ENCODE measurements around the gene POLR2F. TPM values are rescaled to one million over a fixed set of nuclear protein-coding genes. Genes with fewer than 3 reads are reported as not detected.

POLR2F gene
- total RNA-seq, 1 donor from 2014 or later: 68.3 TPM

- Mint-ChIP-seq H3K4me3 (ENCODE audit: unreplicated experiment) (no peak overlapping the region), H3K27ac (ENCODE audit: unreplicated experiment) (no peak overlapping the region), H3K4me1 (ENCODE audit: low read depth, unreplicated experiment) (peaks cover 1% of the 10 kb centered on the region), H3K36me3 (ENCODE audit: unreplicated experiment) (no peaks in the 10 kb centered on the region), H3K9me3 (ENCODE audit: unreplicated experiment) (no peaks in the 10 kb centered on the region), H3K27me3 (ENCODE audit: unreplicated experiment) (no peaks in the 10 kb centered on the region)
- DNase-seq: no peak
- TF ChIP-seq CTCF (IDR thresholded peaks at IDR 0.05; ENCODE audit: partially characterized antibody, unreplicated experiment): no peak
These were observed 33.4 kb upstream of the POLR2F start for GRCh38 chr22:37920126-37920525.

GRCh38 chr22:37922191-37922590 lies 31.3 kb upstream of the POLR2F start:
- peaks cover 1% of the 10 kb centered on the region for H3K4me1 Mint-ChIP-seq (ENCODE audit: low read depth, unreplicated experiment)
- no peaks in the 10 kb centered on the region for H3K27me3 Mint-ChIP-seq (ENCODE audit: unreplicated experiment)
- no peak overlapping the region for H3K27ac Mint-ChIP-seq (ENCODE audit: unreplicated experiment)
- TF ChIP-seq CTCF (IDR thresholded peaks at IDR 0.05; ENCODE audit: partially characterized antibody, unreplicated experiment): no peak
- DNase-seq: no peak
- no peak overlapping the region for H3K4me3 Mint-ChIP-seq (ENCODE audit: unreplicated experiment)
- no peaks in the 10 kb centered on the region for H3K36me3 Mint-ChIP-seq (ENCODE audit: unreplicated experiment)
- no peaks in the 10 kb centered on the region for H3K9me3 Mint-ChIP-seq (ENCODE audit: unreplicated experiment)

GRCh38 chr22:37923927-37924326 lies 29.6 kb upstream of the POLR2F start:
- Mint-ChIP-seq H3K9me3 (ENCODE audit: unreplicated experiment) (peaks cover 4% of the 10 kb centered on the region), H3K4me1 (ENCODE audit: low read depth, unreplicated experiment) (peaks cover 2% of the 10 kb centered on the region), H3K4me3 (ENCODE audit: unreplicated experiment) (no peak overlapping the region), H3K36me3 (ENCODE audit: unreplicated experiment) (no peaks in the 10 kb centered on the region), H3K27me3 (ENCODE audit: unreplicated experiment) (peaks cover 4% of the 10 kb centered on the region), H3K27ac (ENCODE audit: unreplicated experiment) (no peak overlapping the region)
- no peak for TF ChIP-seq CTCF (IDR thresholded peaks at IDR 0.05; ENCODE audit: partially characterized antibody, unreplicated experiment)
- DNase-seq: no peak

- H3K27ac Mint-ChIP-seq (ENCODE audit: unreplicated experiment): no peak overlapping the region
- DNase-seq: no peak
- H3K27me3 Mint-ChIP-seq (ENCODE audit: unreplicated experiment): peaks cover 4% of the 10 kb centered on the region
These were observed 29.0 kb upstream of the POLR2F start for GRCh38 chr22:37924386-37925065.

More at GRCh38 chr22:37924386-37925065, 29.0 kb upstream of the POLR2F start:
- peaks cover 4% of the 10 kb centered on the region for H3K9me3 Mint-ChIP-seq (ENCODE audit: unreplicated experiment)
- H3K4me1 Mint-ChIP-seq (ENCODE audit: low read depth, unreplicated experiment): peaks cover 6% of the 10 kb centered on the region
- TF ChIP-seq CTCF (IDR thresholded peaks at IDR 0.05; ENCODE audit: partially characterized antibody, unreplicated experiment): no peak
- H3K36me3 Mint-ChIP-seq (ENCODE audit: unreplicated experiment): no peaks in the 10 kb centered on the region
- H3K4me3 Mint-ChIP-seq (ENCODE audit: unreplicated experiment): no peak overlapping the region
